Measurements from ENCODE around the gene HIVEP2. TPM values are rescaled to one million over a fixed set of nuclear protein-coding genes. Genes with fewer than 3 reads are reported as not detected.

HIVEP2 gene
- total RNA-seq, 1 experiment from 2014 or later = 10.3 TPM

DNA sequence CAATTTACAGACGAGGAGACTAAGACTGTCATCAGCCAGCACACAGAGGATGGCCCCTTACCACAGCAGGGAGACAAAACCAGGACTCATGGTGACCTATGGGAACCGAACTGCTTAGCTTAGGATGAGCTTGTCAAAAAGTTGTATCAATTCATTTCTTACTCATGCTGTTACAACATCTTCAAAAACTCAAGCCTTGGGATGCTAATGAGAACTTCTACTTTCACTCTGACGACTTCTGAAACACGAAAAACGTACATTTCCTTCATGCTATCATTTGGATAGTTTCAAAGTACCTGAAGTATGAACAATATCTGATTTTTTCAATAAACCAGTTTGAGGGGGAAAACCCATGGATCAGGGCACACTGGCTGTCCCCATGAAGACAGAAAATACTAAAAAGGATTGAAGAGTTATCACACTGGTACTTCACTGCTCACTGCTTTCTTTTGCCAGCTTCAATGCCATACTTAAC is 31.9 kb downstream of the HIVEP2 start:
- Histone ChIP-seq H3K4me3 (ENCODE audit: low read depth in 2 of 2, low read length in 2 of 2) (no peak overlapping the region), H3K36me3 (ENCODE audit: control insufficient read depth, insufficient read depth, low read length) (no peaks in the 10 kb centered on the region), H3K4me1 (ENCODE audit: control insufficient read depth, insufficient read depth, low read length) (no peaks in the 10 kb centered on the region), H3K27me3 (ENCODE audit: control insufficient read depth, insufficient read depth, low read length) (no peaks in the 10 kb centered on the region), H3K27ac (ENCODE audit: low read length) (no peak overlapping the region), H3K9me3 (ENCODE audit: control insufficient read depth, insufficient read depth, low read depth, low read length) (no peaks in the 10 kb centered on the region)
- ChIA-PET CTCF (no interaction called here), POLR2A (no interaction called here)
- no peak for ATAC-seq
- BruUV-seq (replicated peaks) = no TSS peak
- intact Hi-C loops (cut with micrococcal nuclease; ENCODE audit: unreplicated experiment) = no loop called here
- in situ Hi-C loops (cut with HindIII; ENCODE audit: low pct_unique_long_range_greater_than_20kb, low sequenced_read_pairs) = no loop called here
- DNase-seq (ENCODE audit: low read depth, low spot score) = no peak
- TF ChIP-seq REST (IDR thresholded peaks at IDR 0.05; ENCODE audit: insufficient read depth in 1 of 2, low read depth in 2 of 2, low read length in 1 of 2) = no peak
- no peak for TF ChIP-seq CTCF (IDR thresholded peaks at IDR 0.05)
- no peak for TF ChIP-seq SIN3A (IDR thresholded peaks at IDR 0.05; ENCODE audit: borderline replicate concordance, insufficient read depth, low read depth, low read length)
- TF ChIP-seq TCF7L2 (IDR thresholded peaks at IDR 0.05; ENCODE audit: low read depth, low read length) = no peak
- no peak for TF ChIP-seq POLR2AphosphoS5 (IDR thresholded peaks at IDR 0.05; ENCODE audit: low read depth, low read length)

GRCh38 chr6:142912125-142912524 is 32.9 kb downstream of the HIVEP2 start:
- no TSS peak for BruUV-seq (replicated peaks)
- in situ Hi-C loops (cut with HindIII; ENCODE audit: low pct_unique_long_range_greater_than_20kb, low sequenced_read_pairs) (no loop called here), intact Hi-C loops (cut with micrococcal nuclease; ENCODE audit: unreplicated experiment) (no loop called here)
- POLR2A ChIA-PET = no interaction called here
- H3K4me3 ChIP-seq (ENCODE audit: low read depth in 2 of 2, low read length in 2 of 2) = no peak overlapping the region
- DNase-seq (ENCODE audit: low read depth, low spot score) = no peak
- H3K27ac ChIP-seq (ENCODE audit: low read length) = no peak overlapping the region
- TF ChIP-seq POLR2AphosphoS5 (IDR thresholded peaks at IDR 0.05; ENCODE audit: low read depth, low read length) (no peak), SIN3A (IDR thresholded peaks at IDR 0.05; ENCODE audit: borderline replicate concordance, insufficient read depth, low read depth, low read length) (no peak), CTCF (IDR thresholded peaks at IDR 0.05) (no peak), TCF7L2 (IDR thresholded peaks at IDR 0.05; ENCODE audit: low read depth, low read length) (no peak), REST (IDR thresholded peaks at IDR 0.05; ENCODE audit: insufficient read depth in 1 of 2, low read depth in 2 of 2, low read length in 1 of 2) (no peak)
- H3K36me3 ChIP-seq (ENCODE audit: control insufficient read depth, insufficient read depth, low read length) = no peaks in the 10 kb centered on the region
- no peaks in the 10 kb centered on the region for H3K4me1 ChIP-seq (ENCODE audit: control insufficient read depth, insufficient read depth, low read length)
- ATAC-seq = no peak
- H3K27me3 ChIP-seq (ENCODE audit: control insufficient read depth, insufficient read depth, low read length) = no peaks in the 10 kb centered on the region
- no peaks in the 10 kb centered on the region for H3K9me3 ChIP-seq (ENCODE audit: control insufficient read depth, insufficient read depth, low read depth, low read length)
- CTCF ChIA-PET = no interaction called here

Data from Panc1 (cell line).